Measurements from ENCODE around the gene RNF34. TPM values are rescaled to one million over a fixed set of nuclear protein-coding genes. Genes with fewer than 3 reads are reported as not detected.

The RNF34 gene
- polyA plus RNA-seq, 1 of the 3 experiments (the other 2 are of a cell fraction) = 29.4 TPM

DNA sequence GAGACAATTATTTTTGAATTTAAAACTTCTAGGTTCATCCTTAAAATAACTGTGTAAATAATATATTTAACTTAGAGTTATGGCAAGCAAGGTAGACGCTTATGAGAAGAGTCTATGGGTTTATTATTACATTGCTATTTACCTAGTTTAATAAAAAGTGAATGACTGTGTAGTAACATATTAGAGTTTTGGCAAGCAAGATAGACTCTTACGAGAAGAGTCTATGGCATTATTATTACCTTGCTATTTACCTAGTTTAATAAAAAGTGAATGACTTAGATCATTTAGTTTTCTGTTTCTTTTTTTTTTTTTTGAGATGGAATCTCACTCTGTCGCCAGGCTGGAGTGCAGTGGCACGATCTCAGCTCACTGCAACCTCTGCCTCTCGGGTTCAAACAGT lies 3.8 kb downstream of the RNF34 start (continued):
- TF ChIP-seq NRF1 (IDR thresholded peaks at IDR 0.05; ENCODE audit: low read depth, low read length) (no peak), FOXJ3 (CRISPR knock-in tag; IDR thresholded peaks at IDR 0.05) (no peak), TEAD4 (IDR thresholded peaks at IDR 0.05; ENCODE audit: borderline replicate concordance, insufficient read depth) (no peak)
- TF ChIP-seq, protein P1, sequence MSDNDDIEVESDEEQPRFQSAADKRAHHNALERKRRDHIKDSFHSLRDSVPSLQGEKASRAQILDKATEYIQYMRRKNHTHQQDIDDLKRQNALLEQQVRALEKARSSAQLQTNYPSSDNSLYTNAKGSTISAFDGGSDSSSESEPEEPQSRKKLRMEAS (IDR thresholded peaks at IDR 0.05; ENCODE audit: low read depth) = no peak

DNA sequence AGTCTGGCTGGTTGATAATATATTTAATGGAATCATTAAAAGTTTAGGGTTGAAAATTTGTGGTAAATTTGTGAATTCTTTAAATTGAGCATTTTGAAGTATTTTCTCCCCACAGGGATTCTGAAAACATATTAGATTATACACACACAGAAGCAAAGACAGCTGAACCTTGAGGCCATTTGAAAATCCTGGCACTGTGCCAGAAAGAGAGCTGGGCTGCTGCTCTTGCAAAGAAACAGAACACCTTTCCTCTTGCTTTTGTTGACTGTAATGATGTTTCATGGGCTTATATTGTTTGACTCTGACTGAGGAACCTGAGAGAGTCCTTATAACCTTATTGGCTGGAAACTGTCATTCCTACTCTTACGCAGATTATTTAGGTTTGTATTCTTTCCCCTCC lies 4.8 kb downstream of the RNF34 start:
- H3K4me3 ChIP-seq (ENCODE audit: low read depth in 2 of 2, low read length in 1 of 2) = no peak overlapping the region
- peak; percentile 57 for DNase-seq
- TF ChIP-seq NFIC (IDR thresholded peaks at IDR 0.05; ENCODE audit: borderline replicate concordance) (peak; percentile 85), MXI1 (IDR thresholded peaks at IDR 0.05; ENCODE audit: low read depth, low read length) (peak; percentile 55; the same call in 1 of the 2 replicates), GABPA (IDR thresholded peaks at IDR 0.05; ENCODE audit: low read depth) (no peak), RXRA (IDR thresholded peaks at IDR 0.05; ENCODE audit: borderline replicate concordance, low read depth) (no peak), TCF12 (IDR thresholded peaks at IDR 0.05) (no peak), GATA2 (CRISPR knock-in tag; IDR thresholded peaks at IDR 0.05) (no peak), YY1 (IDR thresholded peaks at IDR 0.05; ENCODE audit: low read depth) (no peak), FOXJ3 (CRISPR knock-in tag; IDR thresholded peaks at IDR 0.05) (peak; percentile 57), RCOR1 (IDR thresholded peaks at IDR 0.05; ENCODE audit: low read length) (peak; percentile 72), TEAD4 (IDR thresholded peaks at IDR 0.05; ENCODE audit: borderline replicate concordance, insufficient read depth) (no peak), RAD21 (IDR thresholded peaks at IDR 0.05; ENCODE audit: low read length) (no peak; the same call in 1 of the 2 replicates), EP300 (IDR thresholded peaks at IDR 0.05; ENCODE audit: borderline replicate concordance in 1 of 2, low read depth in 1 of 2, low read length in 1 of 2) (peak in 1 of 2 experiments; percentile 58; a peak in 1 of 4 replicates), CHD2 (IDR thresholded peaks at IDR 0.05; ENCODE audit: low read length, partially characterized antibody) (peak; percentile 62)
- TF ChIP-seq, protein P2, sequence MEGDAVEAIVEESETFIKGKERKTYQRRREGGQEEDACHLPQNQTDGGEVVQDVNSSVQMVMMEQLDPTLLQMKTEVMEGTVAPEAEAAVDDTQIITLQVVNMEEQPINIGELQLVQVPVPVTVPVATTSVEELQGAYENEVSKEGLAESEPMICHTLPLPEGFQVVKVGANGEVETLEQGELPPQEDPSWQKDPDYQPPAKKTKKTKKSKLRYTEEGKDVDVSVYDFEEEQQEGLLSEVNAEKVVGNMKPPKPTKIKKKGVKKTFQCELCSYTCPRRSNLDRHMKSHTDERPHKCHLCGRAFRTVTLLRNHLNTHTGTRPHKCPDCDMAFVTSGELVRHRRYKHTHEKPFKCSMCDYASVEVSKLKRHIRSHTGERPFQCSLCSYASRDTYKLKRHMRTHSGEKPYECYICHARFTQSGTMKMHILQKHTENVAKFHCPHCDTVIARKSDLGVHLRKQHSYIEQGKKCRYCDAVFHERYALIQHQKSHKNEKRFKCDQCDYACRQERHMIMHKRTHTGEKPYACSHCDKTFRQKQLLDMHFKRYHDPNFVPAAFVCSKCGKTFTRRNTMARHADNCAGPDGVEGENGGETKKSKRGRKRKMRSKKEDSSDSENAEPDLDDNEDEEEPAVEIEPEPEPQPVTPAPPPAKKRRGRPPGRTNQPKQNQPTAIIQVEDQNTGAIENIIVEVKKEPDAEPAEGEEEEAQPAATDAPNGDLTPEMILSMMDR (IDR thresholded peaks at IDR 0.05) = no peak

More for the DNA sequence above, 4.8 kb downstream of the RNF34 start:
- H3K79me2 ChIP-seq (ENCODE audit: insufficient read depth) = peaks cover 96% of the 10 kb centered on the region
- H3K27me3 ChIP-seq (ENCODE audit: insufficient read depth) = no peaks in the 10 kb centered on the region
- 100% methylated on average over 1 of the region's 1 CpG for WGBS (ENCODE audit: low lambda C conversion rate)
- H3K9me3 ChIP-seq = no peaks in the 10 kb centered on the region
- H4K20me1 ChIP-seq (ENCODE audit: insufficient read depth) = peaks cover 14% of the 10 kb centered on the region; the same call in 1 of the 2 replicates
- peaks cover 6 to 8% of the 10 kb centered on the region in 2 experiments; a peak in 3 of 4 replicates for H3K4me1 ChIP-seq (ENCODE audit: control insufficient read depth in 1 of 2, insufficient read depth in 2 of 2, low read depth in 1 of 2, low read length in 1 of 2)
- no peak overlapping the region for H3K4me2 ChIP-seq
- POLR2A ChIA-PET = interaction anchor here (1.3 kb wide), 1 partner anchor 53 kb away, joined by 5 read pairs; no protein-coding TSS in a partner anchor
- peak overlapping the region in 1 of 2 experiments; percentile 80; a peak in 2 of 4 replicates for H3K27ac ChIP-seq (ENCODE audit: low read depth in 2 of 2, low read length in 1 of 2)
- CTCF ChIA-PET = interaction anchor here (0.8 to 2.6 kb wide), 6 partner anchors 11 to 90 kb away, joined by 3 to 15 read pairs (median 4); no protein-coding TSS in a partner anchor
- no peak overlapping the region for H3K9ac ChIP-seq
- peaks cover 9 to 36% of the 10 kb centered on the region in 2 experiments for H3K36me3 ChIP-seq (replicated peaks in 1 of 2; ENCODE audit: control insufficient read depth in 1 of 2, insufficient read depth in 2 of 2, low read length in 1 of 2)
- H3F3A ChIP-seq (replicated peaks; ENCODE audit: insufficient read depth) = no peaks in the 10 kb centered on the region
- H3K9me2 ChIP-seq = no peaks in the 10 kb centered on the region
- no peak overlapping the region for H2AFZ ChIP-seq (ENCODE audit: low read depth)
